Ovary (tissue), 9 donors: ENCODE data around the gene AATK. TPM values are rescaled to one million over a fixed set of nuclear protein-coding genes. Genes with fewer than 3 reads are reported as not detected.

Experiments
- DNase-seq, 5 donors: peaks; one replicate each; pipeline ENCODE4 v3.0.0-alpha.2; 2019 to 2020
- H3K27ac ChIP-seq, 2 donors: fragments of 200-600 bp; one replicate each; pipeline versions ENCODE4 v1.5.1 to v1.8.0; 2019 to 2022
- H3K27me3 ChIP-seq: fragments of 200-600 bp; one replicate; pipeline ENCODE4 v1.8.0; 2022
- H3K36me3 ChIP-seq: fragments of 200-600 bp; sonication (generic); one replicate; pipeline ENCODE4 v1.5.1; 2019
- H3K4me1 ChIP-seq: one replicate; pipeline ENCODE4 v1.8.1; 2013; ENCODE audit warnings: mild to moderate bottlenecking, moderate library complexity; ENCODE audit not compliant: insufficient read depth
- H3K4me3 ChIP-seq: fragments of 200-600 bp; sonication (generic); one replicate; pipeline ENCODE4 v1.5.1; 2017
- H3K9me3 ChIP-seq, 2 donors: fragments of 200-600 bp in 1 of 2; sonication (generic) in 1 of 2; one replicate each; pipeline versions ENCODE4 v1.5.1 to v1.8.1; 2013 to 2019; ENCODE audit warnings: mild to moderate bottlenecking in 1 of 2, moderate library complexity in 1 of 2
- EP300 ChIP-seq: sonication (generic); formaldehyde crosslinking; IDR thresholded peaks from one replicate; pipeline ENCODE4 v1.6.1; 2017; ENCODE audit warnings: antibody characterized with exemption
- POLR2A ChIP-seq: fragments of 450-650 bp; IDR thresholded peaks from one replicate; pipeline ENCODE4 v1.6.1; 2017; ENCODE audit warnings: antibody characterized with exemption, mild to moderate bottlenecking, moderate library complexity
- WGBS, 3 donors: extraction: QIAGEN DNeasy Blood & Tissue Kit in 1 of 3; methylation state at CpG; one replicate each; pipeline versions ENCODE4 v1.1.5 to v1.1.7; 2013 to 2017; 5-methylcytosine and 5-hydroxymethylcytosine counted together
- intact Hi-C, 4 donors: fragments of 100-400 bp; cut with DNase I; formaldehyde crosslinking; loops; one replicate each; pipeline versions ENCODE4 v1.11.0 to v1.15.1; 2022 to 2023
- polyA plus RNA-seq, 2 donors: library from polyadenylated mRNA; stranded (reverse); fragments of 200-250 nt in 1 of 2; fragments of 350-450 nt in 1 of 2; fragmentation: Illumina TruSeq in 1 of 2; extraction: RNeasy Lipid Tissue Mini Kit (QIAGEN cat#74804) in 1 of 2; gene quantifications; one replicate each; pipeline ENCODE4 v1.2.3, GENCODE V29; 2013 to 2014
- total RNA-seq, 7 donors: library from RNA; depleted of rRNA in 2 of 7; stranded (reverse); fragments of >200 nt in 2 of 7; fragmentation: NEBNext Ultra II Directional in 3 of 7; extraction: Animal tissue kit (Norgen Biotek cat#: 25700) in 3 of 7; gene quantifications; one replicate each; pipeline versions ENCODE4 v1.1.0 to v1.2.4, GENCODE V29; 2016 to 2023
- TF ChIP-seq, protein P1 (sequence below), 3 donors: fragments of 450-650 bp in 2 of 3; fragments of 200-600 bp in 1 of 3; IDR thresholded peaks; one replicate each; pipeline versions ENCODE4 v1.5.1 to v1.8.0; 2016 to 2022; ENCODE audit warnings: antibody characterized with exemption in 3 of 3, mild to moderate bottlenecking in 1 of 3
- donor health status: DM: no; HTN: no; CAD: no; lungs with moderate emphysema.
- donor health status: DM: no; HTN: no; CAD: no.
- donor health status: Bipolar disorder and iron deficiency.
- donor health status: DM: yes; HTN: yes; CAD: no.
- donor health status: DM: no; HTN: no; CAD: no.
- donor health status: DM: yes; HTN: yes; CAD: no.

The AATK gene
- total and polyA plus RNA-seq, 9 donors, result 0.23 to 3.1 (median 1.5) TPM

DNA sequence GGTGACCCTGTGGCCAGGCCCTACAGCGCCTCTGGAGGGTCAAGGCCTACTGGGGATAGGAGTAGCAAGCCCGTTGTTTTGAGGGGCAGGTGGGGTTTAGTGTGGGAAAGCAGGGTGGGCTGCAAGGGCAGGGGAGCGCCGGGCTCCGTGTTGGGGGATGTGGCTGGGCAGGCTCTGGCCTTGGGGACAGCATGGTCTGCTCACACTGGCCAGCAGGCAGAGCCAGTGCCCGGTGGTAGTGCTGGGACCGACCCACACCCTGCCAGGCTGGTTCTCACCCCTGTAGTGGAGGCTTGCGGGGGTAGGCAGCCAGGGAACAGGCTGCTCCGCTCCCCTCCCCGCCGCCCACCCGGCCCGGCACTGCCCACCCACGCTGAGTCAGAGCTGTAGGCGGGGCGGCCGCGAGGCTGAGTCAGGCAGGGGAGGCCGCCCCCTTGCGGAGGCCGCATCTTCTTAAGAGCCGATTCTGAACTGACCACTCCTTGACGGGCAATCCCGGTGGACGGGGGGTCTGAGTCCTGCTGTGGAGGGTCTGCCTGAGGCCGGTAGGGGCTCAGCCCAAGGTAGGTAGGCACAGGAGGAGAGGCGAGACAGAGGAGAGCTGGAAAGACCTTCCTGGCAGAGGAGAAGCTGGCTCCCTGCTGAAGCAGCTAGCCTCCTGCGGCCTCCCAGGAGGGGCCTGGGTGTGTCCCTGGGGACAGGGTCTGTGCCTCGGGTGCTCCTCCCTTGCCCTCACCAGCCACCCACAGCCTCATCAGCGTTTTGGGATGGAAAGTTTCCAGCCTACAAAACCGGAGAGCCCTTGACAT is 68.7 kb downstream of the AATK start:
- intact Hi-C loops, result loop anchor here in 3 of 4 donors (2.0 to 5.0 kb wide), 5 partner anchors 60 to 105 kb away; partner anchors contain the start of genes BAIAP2 (in 1 of the 3) and CHMP6 (in 1 of the 3)
- no peaks in the 10 kb centered on the region for H3K27me3 ChIP-seq
- TF ChIP-seq POLR2A, result no peak
- TF ChIP-seq EP300, result no peak
- TF ChIP-seq, protein P1, sequence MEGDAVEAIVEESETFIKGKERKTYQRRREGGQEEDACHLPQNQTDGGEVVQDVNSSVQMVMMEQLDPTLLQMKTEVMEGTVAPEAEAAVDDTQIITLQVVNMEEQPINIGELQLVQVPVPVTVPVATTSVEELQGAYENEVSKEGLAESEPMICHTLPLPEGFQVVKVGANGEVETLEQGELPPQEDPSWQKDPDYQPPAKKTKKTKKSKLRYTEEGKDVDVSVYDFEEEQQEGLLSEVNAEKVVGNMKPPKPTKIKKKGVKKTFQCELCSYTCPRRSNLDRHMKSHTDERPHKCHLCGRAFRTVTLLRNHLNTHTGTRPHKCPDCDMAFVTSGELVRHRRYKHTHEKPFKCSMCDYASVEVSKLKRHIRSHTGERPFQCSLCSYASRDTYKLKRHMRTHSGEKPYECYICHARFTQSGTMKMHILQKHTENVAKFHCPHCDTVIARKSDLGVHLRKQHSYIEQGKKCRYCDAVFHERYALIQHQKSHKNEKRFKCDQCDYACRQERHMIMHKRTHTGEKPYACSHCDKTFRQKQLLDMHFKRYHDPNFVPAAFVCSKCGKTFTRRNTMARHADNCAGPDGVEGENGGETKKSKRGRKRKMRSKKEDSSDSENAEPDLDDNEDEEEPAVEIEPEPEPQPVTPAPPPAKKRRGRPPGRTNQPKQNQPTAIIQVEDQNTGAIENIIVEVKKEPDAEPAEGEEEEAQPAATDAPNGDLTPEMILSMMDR (IDR thresholded peaks at IDR 0.05), result peak; percentile 70 to 85 (median 84)
- no peaks in the 10 kb centered on the region for H3K36me3 ChIP-seq
- peak overlapping the region; percentile 5 for H3K4me3 ChIP-seq
- 7 to 9% (median 7%) methylated on average over 25 to 31 of the region's 31 CpGs for WGBS, 3 donors
- DNase-seq, result peak; percentile 86 to 93 (median 89)
- peak overlapping the region; percentile 9 to 39 for H3K27ac ChIP-seq
- H3K9me3 ChIP-seq, result no peaks in the 10 kb centered on the region
- H3K4me1 ChIP-seq, result peaks cover 10% of the 10 kb centered on the region

DNA sequence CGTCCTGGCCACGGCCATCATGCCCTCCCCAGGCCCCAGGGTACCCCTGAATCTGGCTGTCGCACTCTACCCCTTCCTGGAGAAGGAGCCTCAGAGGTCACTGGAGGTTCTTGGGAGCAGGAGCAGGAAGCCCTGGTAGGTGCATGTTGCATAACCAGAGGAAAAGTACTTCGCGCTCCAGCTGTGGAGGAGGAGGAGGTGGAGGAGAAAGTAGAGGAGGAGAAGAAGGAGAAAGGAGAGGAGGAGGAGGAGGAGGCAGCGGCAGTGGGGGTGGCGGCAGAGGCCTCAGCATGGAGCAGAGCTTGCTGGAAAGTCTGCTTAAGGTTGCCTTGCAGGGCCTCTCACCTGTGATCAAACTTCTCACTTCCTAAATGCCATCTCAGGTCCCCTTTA is 69.3 kb downstream of the AATK start:
- H3K27me3 ChIP-seq, result no peaks in the 10 kb centered on the region
- intact Hi-C loops, result loop anchor here in 3 of 4 donors (2.0 to 5.0 kb wide), 5 partner anchors 59 to 104 kb away; partner anchors contain the start of genes BAIAP2 (in 1 of the 3) and CHMP6 (in 1 of the 3)
- DNase-seq, result peak in 2 of 5 donors; percentile 33 to 56
- TF ChIP-seq EP300, result no peak
- no peak for TF ChIP-seq POLR2A
- TF ChIP-seq, protein P1 (IDR thresholded peaks at IDR 0.05), result no peak
- no peaks in the 10 kb centered on the region for H3K9me3 ChIP-seq
- H3K36me3 ChIP-seq, result no peaks in the 10 kb centered on the region
- H3K4me3 ChIP-seq, result no peak overlapping the region
- 63 to 68% (median 63%) methylated on average over 7 of the region's 7 CpGs for WGBS, 3 donors
- peaks cover 10% of the 10 kb centered on the region for H3K4me1 ChIP-seq
- H3K27ac ChIP-seq, result peak overlapping the region in 1 of 2 donors; percentile 39

DNA sequence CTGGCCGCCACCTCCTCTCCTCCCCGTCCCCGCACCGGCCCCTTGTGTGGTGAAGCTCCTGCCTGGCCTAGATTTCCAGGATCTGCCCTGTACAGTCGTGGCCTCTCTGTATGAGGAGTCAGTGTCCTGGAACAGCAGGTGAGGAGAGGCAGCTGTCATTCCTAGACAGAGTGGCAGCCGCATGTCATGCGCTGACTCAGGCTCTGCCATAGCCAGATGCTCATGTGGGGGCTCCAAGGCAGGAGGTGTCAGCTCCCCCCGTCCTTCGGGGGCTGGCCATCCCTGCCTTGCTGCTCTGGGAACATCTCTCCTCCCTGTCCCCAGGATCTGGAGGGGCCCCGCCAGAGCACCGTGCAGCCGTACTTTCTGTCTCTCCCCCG is 70.6 kb downstream of the AATK start:
- Histone ChIP-seq H3K27me3 (no peaks in the 10 kb centered on the region), H3K4me1 (peaks cover 10% of the 10 kb centered on the region), H3K36me3 (no peaks in the 10 kb centered on the region), H3K9me3 (no peaks in the 10 kb centered on the region), H3K4me3 (no peak overlapping the region), H3K27ac (peak overlapping the region; percentile 2 to 81)
- no peak for TF ChIP-seq EP300
- TF ChIP-seq, protein P1 (IDR thresholded peaks at IDR 0.05), result no peak
- TF ChIP-seq POLR2A, result no peak
- no peak for DNase-seq
- intact Hi-C loops, result loop anchor here in 3 of 4 donors (2.0 to 5.0 kb wide), 5 partner anchors 58 to 105 kb away; partner anchors contain the start of genes CHMP6 (in 2 of the 3) and BAIAP2 (in 1 of the 3)
- 62 to 74% (median 67%) methylated on average over 13 of the region's 13 CpGs for WGBS, 3 donors

DNA sequence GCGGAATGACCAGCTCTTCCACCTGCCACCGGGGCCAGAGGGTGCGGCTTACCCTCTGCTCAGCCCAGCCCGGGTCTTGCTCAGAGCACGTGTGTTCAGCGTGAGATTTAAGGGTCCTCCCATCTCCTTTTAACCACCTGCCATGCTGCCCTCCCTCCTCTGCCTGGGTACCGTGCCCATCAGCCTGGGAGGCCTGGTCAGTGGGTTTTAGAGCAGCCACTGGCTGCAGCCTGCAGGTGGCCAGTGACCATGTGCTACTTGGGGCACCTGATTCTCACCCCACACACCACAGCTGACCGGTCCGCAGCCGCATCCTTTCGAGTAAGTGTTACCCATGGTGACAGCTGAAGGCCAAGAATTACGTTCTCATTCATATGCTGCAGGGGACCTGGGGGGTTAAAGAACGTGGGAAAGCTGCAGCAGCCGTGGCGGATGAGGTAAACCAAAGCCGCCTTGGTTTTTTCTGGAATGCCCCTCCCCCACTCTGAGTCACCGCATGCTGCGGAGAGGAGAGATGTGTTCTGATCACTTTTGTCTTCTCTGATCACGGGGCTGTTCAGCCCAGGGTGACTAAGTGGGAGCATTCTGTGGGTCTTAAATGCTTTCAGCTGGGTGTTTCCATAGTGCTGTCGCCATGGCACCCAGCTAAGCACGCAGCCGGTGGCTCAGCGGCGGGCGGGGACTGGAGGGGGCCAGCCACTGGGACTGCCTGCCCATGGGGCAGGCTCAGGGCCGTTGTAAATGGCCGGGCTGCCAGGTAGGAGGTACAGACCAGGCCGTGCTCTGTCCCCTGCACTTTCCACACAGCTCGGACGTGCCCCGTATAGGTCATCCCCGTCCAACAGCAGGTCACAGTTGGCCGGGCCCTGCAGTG is 71.3 kb downstream of the AATK start:
- H3K36me3 ChIP-seq, result no peaks in the 10 kb centered on the region
- H3K27me3 ChIP-seq, result no peaks in the 10 kb centered on the region
- peak overlapping the region; percentile 2 to 81 for H3K27ac ChIP-seq
- H3K4me1 ChIP-seq, result peaks cover 10% of the 10 kb centered on the region
- TF ChIP-seq EP300, result no peak
- TF ChIP-seq POLR2A, result no peak
- TF ChIP-seq, protein P1 (IDR thresholded peaks at IDR 0.05), result no peak
- no peaks in the 10 kb centered on the region for H3K9me3 ChIP-seq
- intact Hi-C loops, result loop anchor here in 3 of 4 donors (2.0 to 5.0 kb wide), 5 partner anchors 57 to 104 kb away; partner anchors contain the start of genes CHMP6 (in 2 of the 3) and BAIAP2 (in 1 of the 3)
- no peak overlapping the region for H3K4me3 ChIP-seq
- DNase-seq, result peak; percentile 78 to 85 (median 81)
- 33 to 38% (median 35%) methylated on average over 28 to 33 of the region's 33 CpGs for WGBS, 3 donors
